SU-DHL-6 (cell line): ENCODE results near the gene RTCB.

Experiments used
- H2AFZ ChIP-seq: fragments of 200-600 bp; sonication (generic); 2 replicates; pipeline ENCODE4 v1.6.1; 2014; ENCODE audit warnings: low read depth, mild to moderate bottlenecking, moderate library complexity, mixed read lengths, antibody characterized with exemption, low read length; ENCODE audit not compliant: severe bottlenecking
- H3F3A ChIP-seq: fragments of 200-600 bp; shearing (Covaris generic); 2 replicates; pipeline ENCODE4 v1.6.0; 2016; ENCODE audit warnings: antibody characterized with exemption, mild to moderate bottlenecking; ENCODE audit not compliant: insufficient read depth
- H3K27ac ChIP-seq: fragments of 200-600 bp; sonication (generic); 2 replicates; pipeline ENCODE4 v1.5.1; 2016; ENCODE audit warnings: low read depth, mild to moderate bottlenecking, low read length, moderate library complexity, mixed read lengths
- H3K27me3 ChIP-seq: fragments of 200-600 bp; sonication (generic), shearing (Covaris generic); 2 replicates; pipeline ENCODE4 v1.6.0; 2014; ENCODE audit warnings: mild to moderate bottlenecking, low read length
- H3K36me3 ChIP-seq: fragments of 200-600 bp; sonication (generic); 2 replicates; pipeline ENCODE4 v1.6.1; 2014; ENCODE audit warnings: mild to moderate bottlenecking, low read length, mixed read lengths
- H3K4me2 ChIP-seq: fragments of 300-600, 200-600 bp; shearing (Covaris generic), sonication (generic); 2 replicates; pipeline ENCODE4 v1.6.0; 2014; ENCODE audit warnings: low read length, low read depth, mild to moderate bottlenecking; ENCODE audit not compliant: poor library complexity, severe bottlenecking
- H3K4me3 ChIP-seq: fragments of 200-600 bp; sonication (generic); 2 replicates; pipeline ENCODE4 v1.5.1; 2014; ENCODE audit warnings: antibody characterized with exemption, low read length, mild to moderate bottlenecking, mixed read lengths; ENCODE audit not compliant: insufficient read depth, poor library complexity, severe bottlenecking
- H3K79me2 ChIP-seq: fragments of 200-600 bp; sonication (generic); 2 replicates; pipeline ENCODE4 v1.6.1; 2014; ENCODE audit warnings: mild to moderate bottlenecking, low read length, moderate library complexity; ENCODE audit not compliant: insufficient read depth
- H3K9ac ChIP-seq: fragments of 200-600 bp; sonication (generic); 2 replicates; pipeline ENCODE4 v1.7.0; 2014; ENCODE audit warnings: mild to moderate bottlenecking, low read length
- H3K9me2 ChIP-seq: fragments of 200-600 bp; sonication (generic); replicated peaks from 2 replicates; pipeline ENCODE4 v1.6.1; 2014; ENCODE audit warnings: low read length; ENCODE audit not compliant: insufficient read depth
- H3K9me3 ChIP-seq: fragments of 200-600 bp; sonication (generic); 2 replicates; pipeline ENCODE4 v1.6.1; 2014; ENCODE audit warnings: low read length, mixed read lengths; ENCODE audit not compliant: insufficient read depth
- H4K20me1 ChIP-seq: fragments of 200-600 bp; sonication (generic); 2 replicates; pipeline ENCODE4 v1.6.1; 2014; ENCODE audit warnings: low read depth, mild to moderate bottlenecking, antibody characterized with exemption, low read length, moderate library complexity, mixed read lengths
- CTCF ChIP-seq: fragments of 200-600 bp; sonication (generic); IDR thresholded peaks from one replicate; pipeline ENCODE4 v1.5.1; 2017; ENCODE audit warnings: antibody characterized with exemption, mild to moderate bottlenecking, low read length, moderate library complexity; ENCODE audit not compliant: insufficient read depth, poor library complexity, severe bottlenecking
- EZH2phosphoT487 ChIP-seq: fragments of 200-600 bp; sonication (generic), shearing (Covaris generic); conservative IDR thresholded peaks from 2 replicates; pipeline ENCODE4 v1.6.1; 2018; ENCODE audit warnings: mild to moderate bottlenecking, antibody characterized with exemption, low read length, moderate library complexity, mixed read lengths

Gene RTCB

GRCh38 chr22:32446321-32446720 is 34.3 kb upstream of the RTCB start:
- H3K27ac ChIP-seq, result no peak overlapping the region
- no peaks in the 10 kb centered on the region for H3K79me2 ChIP-seq
- H3F3A ChIP-seq, result no peaks in the 10 kb centered on the region
- no peaks in the 10 kb centered on the region for H4K20me1 ChIP-seq
- no peak overlapping the region for H3K9ac ChIP-seq
- H3K36me3 ChIP-seq, result no peaks in the 10 kb centered on the region
- no peaks in the 10 kb centered on the region for H3K9me2 ChIP-seq
- no peaks in the 10 kb centered on the region for H3K9me3 ChIP-seq
- H3K4me3 ChIP-seq, result no peak overlapping the region
- no peak for TF ChIP-seq EZH2phosphoT487
- TF ChIP-seq CTCF, result no peak
- no peak overlapping the region for H2AFZ ChIP-seq
- H3K4me2 ChIP-seq, result no peak overlapping the region
- no peaks in the 10 kb centered on the region for H3K27me3 ChIP-seq

DNA sequence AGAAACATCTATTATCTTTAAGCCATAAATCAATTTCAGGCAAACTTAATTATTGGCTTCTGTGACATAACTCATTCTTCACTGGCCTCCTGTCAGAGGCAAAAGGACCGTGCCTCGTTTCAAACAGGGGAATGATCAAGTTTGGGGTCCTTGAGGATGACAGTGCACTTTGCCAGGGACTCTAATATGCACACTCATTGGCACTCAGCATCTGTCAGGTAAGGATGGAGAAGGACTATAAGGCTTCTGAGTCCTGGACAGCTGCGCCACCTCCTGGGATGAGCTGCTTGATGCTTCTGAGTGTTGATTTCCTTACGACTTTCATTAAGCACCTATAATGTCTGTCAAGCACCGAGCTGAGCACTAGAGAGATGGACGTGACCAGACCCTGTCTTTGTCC is 32.0 kb upstream of the RTCB start:
- H2AFZ ChIP-seq, result no peak overlapping the region
- no peaks in the 10 kb centered on the region for H3K36me3 ChIP-seq
- no peaks in the 10 kb centered on the region for H3K79me2 ChIP-seq
- no peak overlapping the region for H3K27ac ChIP-seq
- H3K4me2 ChIP-seq, result no peak overlapping the region
- no peak overlapping the region for H3K4me3 ChIP-seq
- H3K9me3 ChIP-seq, result no peaks in the 10 kb centered on the region
- TF ChIP-seq CTCF (no peak), EZH2phosphoT487 (no peak)
- no peak overlapping the region for H3K9ac ChIP-seq
- H3K9me2 ChIP-seq, result no peaks in the 10 kb centered on the region
- no peaks in the 10 kb centered on the region for H3F3A ChIP-seq
- H3K27me3 ChIP-seq, result no peaks in the 10 kb centered on the region
- H4K20me1 ChIP-seq, result no peaks in the 10 kb centered on the region

DNA sequence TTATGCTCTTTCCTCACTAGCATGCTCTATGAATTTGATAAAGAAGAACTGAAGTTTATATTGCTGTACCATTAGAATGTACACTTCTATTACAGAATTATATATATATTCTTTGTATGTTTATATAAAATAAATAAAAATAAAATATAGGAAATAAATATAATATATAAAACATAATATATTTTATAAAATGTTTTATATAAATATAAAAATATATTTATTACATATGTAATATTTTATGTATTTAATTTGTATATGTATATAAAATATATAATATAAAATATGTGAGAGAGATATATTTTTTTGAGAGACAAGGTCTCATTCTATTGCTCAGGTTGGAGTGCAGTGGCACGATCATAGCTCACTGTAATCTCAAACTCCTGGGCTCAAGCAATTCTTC is 18.3 kb upstream of the RTCB start:
- Histone ChIP-seq H3K4me2 (no peak overlapping the region), H3K9me2 (no peaks in the 10 kb centered on the region), H3K9me3 (no peaks in the 10 kb centered on the region), H3K36me3 (no peaks in the 10 kb centered on the region), H3K4me3 (no peak overlapping the region), H3F3A (no peaks in the 10 kb centered on the region), H3K27ac (no peak overlapping the region), H4K20me1 (no peaks in the 10 kb centered on the region), H3K27me3 (no peaks in the 10 kb centered on the region), H3K9ac (no peak overlapping the region), H2AFZ (no peak overlapping the region), H3K79me2 (no peaks in the 10 kb centered on the region)
- TF ChIP-seq EZH2phosphoT487 (no peak), CTCF (no peak)

DNA sequence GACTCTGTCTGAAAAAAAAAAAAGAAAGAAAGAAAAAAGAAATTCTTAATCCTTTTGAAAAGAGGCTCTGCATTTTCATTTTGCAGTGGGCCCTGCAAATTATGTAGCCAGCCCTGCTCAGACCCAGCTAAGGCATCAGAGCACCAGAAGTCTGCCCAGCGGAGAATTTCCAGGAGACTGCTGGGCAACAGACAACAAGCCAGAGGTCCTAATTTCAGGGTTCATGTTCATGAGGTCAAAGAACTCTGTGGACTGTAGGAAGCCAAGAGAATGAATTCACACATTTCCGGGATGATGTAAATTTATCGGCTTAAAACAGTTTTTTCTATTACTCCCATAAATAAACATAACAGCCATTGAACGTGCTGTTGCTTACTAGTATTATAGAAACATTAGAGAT is 14.8 kb upstream of the RTCB start:
- no peak overlapping the region for H3K4me2 ChIP-seq
- H3K9me2 ChIP-seq, result no peaks in the 10 kb centered on the region
- H4K20me1 ChIP-seq, result no peaks in the 10 kb centered on the region
- no peak overlapping the region for H2AFZ ChIP-seq
- no peaks in the 10 kb centered on the region for H3K27me3 ChIP-seq
- H3K9me3 ChIP-seq, result no peaks in the 10 kb centered on the region
- H3K27ac ChIP-seq, result no peak overlapping the region
- TF ChIP-seq CTCF, result no peak
- TF ChIP-seq EZH2phosphoT487, result no peak
- no peak overlapping the region for H3K4me3 ChIP-seq
- H3F3A ChIP-seq, result no peaks in the 10 kb centered on the region
- H3K9ac ChIP-seq, result no peak overlapping the region
- H3K79me2 ChIP-seq, result no peaks in the 10 kb centered on the region
- H3K36me3 ChIP-seq, result no peaks in the 10 kb centered on the region
